Hepatic stellate cell (primary cell): Measurements from ENCODE around the gene CCDC88C.
"Not testable (repeated sequence)": the region's sequence is repeated elsewhere in the genome, so short reads cannot be mapped to it uniquely, and the experiment has no call there.

Experiments used
- DNase-seq: peaks from one replicate; pipeline ENCODE4 v3.0.0; 2011; ENCODE audit warnings: low spot score

Gene CCDC88C

DNA sequence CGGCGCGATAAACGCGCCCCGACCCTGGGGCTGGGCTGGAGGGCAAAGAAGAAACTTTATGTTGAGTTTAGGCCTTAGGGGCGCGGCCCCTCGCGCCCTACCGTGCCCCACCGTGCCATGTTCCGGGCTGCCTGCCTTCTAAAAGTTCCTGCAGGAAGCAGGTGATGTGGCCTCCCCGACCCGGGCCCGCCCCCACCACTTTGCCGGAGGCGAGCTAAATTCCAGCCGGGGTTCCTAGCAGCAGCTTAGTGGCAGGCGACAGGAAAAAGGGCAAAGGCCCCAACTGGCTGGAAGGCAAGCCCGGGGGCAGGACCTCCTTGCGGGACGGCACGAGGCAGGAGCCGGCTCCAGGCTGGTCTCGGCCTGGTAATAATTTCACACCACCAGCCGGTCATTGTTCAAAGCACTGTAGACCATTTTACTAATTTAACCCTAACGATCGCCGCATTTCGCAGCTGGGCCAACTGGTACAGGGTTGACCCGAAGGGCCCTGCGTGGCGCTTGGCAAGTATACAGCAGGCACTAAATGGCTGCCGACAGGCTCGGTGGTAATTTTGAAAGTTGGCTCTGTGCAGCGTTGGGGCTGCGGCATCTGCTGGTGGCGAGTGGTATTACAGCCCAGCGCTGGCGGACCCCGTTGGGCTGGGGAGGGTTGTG lies 895 bp upstream of the CCDC88C start:
- DNase-seq: peak; percentile 44

DNA sequence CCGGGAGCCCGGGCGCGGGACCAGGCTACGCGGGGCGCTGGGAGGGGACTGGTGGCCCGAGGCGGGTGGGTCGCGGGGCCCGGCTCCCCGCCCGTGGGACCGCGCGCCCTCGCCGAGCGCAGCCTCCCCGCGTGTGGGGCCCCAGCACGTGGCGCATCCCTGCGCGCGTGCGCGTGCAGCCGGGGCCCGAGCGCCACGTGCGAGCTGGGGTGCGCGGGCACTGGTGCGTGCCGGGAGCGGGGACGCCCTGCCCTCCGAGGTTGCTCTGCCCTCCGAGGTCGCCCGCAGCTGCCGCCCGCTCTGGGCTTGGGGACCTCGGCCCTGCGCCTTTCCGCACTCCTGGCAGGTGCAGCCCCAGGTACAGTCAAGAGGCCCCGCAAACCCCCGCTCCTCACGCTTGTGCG lies 365 bp upstream of the CCDC88C start:
- DNase-seq: peak; percentile 19

DNA sequence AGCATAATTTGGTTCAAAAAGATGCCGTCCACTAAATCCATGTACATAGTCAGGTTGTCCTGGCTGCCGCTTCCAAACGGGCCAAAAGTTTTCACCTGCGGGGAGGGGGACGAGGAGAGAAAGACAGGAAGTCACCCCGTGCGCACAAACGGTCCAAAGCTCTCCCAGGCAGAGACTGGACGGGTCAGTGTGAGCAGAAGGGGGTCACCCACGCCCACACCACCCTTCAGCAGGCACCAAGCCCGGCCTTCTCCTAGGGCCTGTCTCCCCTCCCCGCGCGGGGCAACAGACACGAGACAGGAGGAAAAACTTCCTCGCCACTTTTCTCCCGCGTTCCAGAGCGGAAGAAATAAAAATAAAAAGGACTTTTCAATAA lies 888 bp downstream of the CCDC88C start:
- no peak for DNase-seq

DNA sequence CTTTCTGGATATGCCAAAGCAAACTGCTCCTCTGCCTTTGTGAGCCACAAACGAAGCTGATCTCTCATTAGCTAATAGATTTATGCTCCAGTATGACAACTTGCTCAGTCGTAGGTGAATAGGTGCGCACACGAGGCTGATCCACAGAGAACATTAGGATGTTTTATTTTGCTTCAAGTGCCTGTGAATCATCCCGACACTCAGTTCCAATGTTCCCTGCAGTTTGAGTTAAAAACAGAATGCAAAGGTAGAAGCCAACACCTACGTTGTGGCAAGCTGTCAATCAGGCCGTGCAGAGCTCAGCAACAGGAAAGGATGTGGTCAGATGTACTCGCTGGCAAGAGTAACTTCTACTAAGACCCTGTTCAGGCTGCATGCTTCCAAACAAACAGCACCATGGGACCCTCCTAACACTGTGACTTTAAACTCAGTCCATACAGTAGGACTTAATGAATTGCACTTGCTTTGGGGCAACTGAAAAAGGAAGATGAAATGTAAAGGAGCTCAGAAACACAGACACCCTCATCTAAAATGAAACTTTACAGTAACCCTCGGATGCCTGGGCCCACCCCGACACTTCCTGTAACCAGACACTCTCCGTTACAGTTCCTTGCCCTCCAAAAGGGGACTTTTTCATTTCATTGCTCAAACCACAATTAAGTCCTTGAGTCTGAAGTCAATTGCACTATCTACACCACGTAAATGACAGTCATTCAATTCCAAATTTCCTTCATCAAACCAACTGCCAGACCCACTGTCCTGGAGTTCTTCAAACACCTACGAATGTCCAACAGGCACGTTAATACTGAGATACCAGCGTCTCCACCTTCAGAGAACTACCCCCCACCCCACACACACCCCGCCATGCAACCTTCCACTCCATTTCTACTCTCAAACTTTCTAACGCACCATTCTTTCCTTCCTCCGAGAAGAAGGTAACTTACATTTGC lies 1.6 kb downstream of the CCDC88C start:
- no peak for DNase-seq

DNA sequence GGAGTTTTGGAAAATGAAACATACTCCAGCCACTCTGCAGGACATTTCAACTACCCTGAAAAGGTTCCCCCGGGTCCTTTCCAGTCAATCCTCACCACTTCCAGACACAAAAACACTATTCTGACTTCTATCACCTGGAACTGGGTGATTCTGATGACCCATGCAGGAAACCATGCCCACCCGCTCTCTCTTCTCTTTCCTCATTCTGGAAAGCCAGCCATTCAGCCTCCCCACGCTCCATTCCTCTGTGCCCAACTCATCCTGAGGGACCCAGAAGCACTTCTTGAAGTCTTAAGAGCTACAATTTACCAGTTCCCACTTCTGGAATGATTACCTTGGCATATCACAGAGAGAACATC lies 3.2 kb downstream of the CCDC88C start:
- no peak for DNase-seq

- no peak for DNase-seq
Measured at GRCh38 chr14:91413547-91414474, 3.8 kb downstream of the CCDC88C start.

- no peak for DNase-seq
Measured at GRCh38 chr14:91412939-91413338, 4.7 kb downstream of the CCDC88C start.

GRCh38 chr14:91410771-91411536 lies 6.7 kb downstream of the CCDC88C start:
- DNase-seq: no peak

DNA sequence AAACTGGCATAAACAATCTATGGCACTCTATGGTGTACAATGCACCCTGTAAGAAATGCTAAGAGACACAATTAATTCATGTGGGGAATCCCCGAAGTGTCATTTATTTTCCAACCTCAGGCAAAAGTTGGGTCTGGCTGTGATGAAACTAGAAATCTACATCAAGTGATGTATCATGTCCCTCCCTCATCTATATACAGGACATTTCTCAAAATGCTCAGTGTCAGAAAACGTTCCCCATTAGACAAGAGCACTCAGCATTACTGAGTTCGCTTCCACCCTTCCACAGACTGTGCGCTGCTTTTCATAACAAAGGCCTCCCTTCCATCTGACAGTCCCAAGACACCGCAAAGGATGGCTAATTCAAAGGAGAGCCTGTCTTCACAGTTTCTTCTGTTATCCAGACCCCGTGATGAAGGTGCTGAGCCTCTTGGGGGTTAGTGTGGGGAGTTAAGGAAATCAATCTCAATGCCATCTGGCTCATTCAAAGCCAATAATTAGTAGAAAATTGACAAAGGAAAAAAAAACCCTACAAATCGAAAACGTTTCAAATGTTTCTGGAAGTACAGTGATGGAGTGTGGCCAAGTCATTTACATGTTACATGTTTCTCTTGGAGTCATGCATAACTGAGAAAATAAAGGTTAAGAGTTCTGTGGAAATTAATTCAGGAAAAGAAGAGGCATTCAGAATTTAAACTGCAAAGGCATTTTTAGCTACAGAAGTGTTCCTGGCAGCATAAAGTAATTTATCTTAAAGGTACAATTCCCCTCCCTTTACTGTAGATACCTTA lies 7.5 kb downstream of the CCDC88C start:
- DNase-seq: no peak

DNA sequence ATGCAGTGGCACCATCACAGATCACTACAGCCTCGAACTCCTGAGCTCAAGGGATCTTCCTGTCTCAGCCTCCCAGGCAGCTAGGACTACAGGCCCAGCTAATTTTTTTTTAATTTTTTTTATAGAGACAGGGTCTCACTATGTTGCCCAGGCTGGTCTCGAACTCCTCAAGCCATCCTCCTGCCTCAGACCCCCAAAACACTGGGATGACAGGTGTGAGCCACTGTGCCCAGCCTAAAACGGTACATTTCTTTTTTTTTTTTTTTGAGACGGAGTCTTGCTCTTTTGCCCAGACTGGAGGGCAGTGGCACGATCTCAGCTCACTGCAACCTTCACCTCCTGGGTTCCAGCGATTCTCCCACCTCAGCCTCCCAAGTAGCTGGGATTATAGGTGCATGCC lies 8.4 kb downstream of the CCDC88C start:
- not testable (repeated sequence) for DNase-seq

GRCh38 chr14:91406982-91407381 lies 10.6 kb downstream of the CCDC88C start:
- DNase-seq: no peak

GRCh38 chr14:91406451-91406850 lies 11.2 kb downstream of the CCDC88C start:
- DNase-seq: no peak

GRCh38 chr14:91405724-91406435 lies 11.7 kb downstream of the CCDC88C start:
- no peak for DNase-seq

DNA sequence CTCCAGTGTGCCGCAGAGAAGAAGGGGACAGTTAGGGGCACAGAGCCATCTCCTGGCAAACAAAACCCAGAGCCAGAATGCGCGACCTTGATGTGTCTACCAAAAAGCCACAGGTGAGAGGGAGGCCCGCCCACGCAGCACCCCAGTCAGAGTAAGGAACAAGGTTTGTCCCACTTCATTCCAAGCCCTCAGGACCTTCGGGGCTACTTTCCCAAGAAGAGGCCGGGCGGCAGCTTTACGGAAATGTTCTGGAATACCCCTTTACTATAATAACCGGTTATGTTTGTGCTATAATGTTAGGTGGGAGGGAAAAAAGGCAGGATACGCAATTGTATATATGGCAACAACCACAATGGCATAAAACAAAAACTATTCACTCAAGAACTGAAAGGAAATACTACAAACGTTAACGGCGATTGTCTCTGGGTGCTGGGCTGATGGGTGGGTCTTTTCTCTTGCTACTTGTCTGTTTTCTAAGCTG lies 12.3 kb downstream of the CCDC88C start:
- DNase-seq: no peak

DNA sequence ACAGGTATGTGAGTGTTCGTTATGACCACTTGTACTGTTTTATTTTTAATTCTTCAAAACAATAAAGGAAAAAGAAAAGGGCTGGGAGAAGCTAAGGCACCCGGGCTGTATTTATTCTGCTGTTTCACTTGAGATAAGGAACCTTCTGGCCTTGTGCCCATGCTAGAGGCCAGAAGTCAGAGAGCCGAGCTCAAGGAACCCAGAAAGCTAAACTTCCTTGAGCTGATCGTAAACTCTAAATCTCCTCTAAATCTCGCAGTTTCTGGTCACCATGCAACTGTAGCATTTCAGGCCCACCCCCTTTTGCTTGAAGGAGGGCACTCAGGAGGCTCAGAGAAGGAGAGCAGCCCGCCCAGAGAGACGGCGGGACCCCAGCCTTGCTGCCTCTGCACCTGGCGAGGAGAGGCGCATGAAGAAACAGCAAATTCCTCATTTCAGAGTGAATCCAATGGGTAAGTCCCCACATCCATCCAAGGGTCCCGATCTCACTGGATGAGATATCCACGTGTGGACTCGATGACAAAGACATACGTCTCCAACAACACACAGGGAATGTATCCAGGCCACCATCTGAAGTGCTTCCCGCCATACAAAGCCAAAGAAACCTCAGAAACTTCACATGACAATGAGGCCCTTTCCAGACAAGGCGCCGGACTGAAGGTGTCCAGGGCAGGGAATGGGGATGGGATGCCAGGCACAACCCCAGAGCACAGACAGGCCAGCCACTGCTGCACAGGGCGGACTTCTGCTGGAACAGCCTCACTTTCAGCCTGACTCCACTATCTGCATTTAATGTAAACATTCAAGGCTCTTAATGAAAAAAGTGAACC lies 14.6 kb downstream of the CCDC88C start:
- no peak for DNase-seq

- DNase-seq: no peak
Measured at GRCh38 chr14:91402348-91402747, 15.3 kb downstream of the CCDC88C start.

GRCh38 chr14:91401751-91402150 lies 15.9 kb downstream of the CCDC88C start:
- DNase-seq: no peak

GRCh38 chr14:91400696-91401095 lies 16.9 kb downstream of the CCDC88C start:
- no peak for DNase-seq
